Measurements from ENCODE around the gene CLEC1B.

DNA sequence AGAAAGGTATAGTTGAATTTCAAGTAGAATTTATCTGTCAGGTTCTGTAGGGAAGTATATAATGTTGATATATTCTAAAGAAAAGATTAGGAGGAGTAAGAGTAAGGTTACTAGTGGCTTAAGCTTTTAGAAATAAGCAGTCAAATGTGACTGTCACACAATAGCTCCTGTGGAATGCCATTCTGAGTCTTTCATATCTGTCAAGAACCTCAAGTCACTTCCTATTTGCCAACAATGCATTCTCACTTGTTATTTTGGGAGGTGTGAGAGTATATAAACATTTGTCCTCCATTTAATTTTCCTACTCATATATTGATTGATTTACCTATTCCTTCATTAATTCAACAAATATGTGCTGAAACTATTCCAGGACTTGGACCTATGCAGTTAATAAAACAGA, 43.2 kb upstream of the CLEC1B start:
- TF ChIP-seq GATA3 (IDR thresholded peaks at IDR 0.05; ENCODE audit: low read depth, low read length) (no peak), GATA2 (IDR thresholded peaks at IDR 0.05; ENCODE audit: low read depth, low read length) (no peak)

All from SH-SY5Y (cell line).